HepG2 (cell line): Measurements from ENCODE around the gene PDCL3. TPM values are rescaled to one million over a fixed set of nuclear protein-coding genes. Genes with fewer than 3 reads are reported as not detected.

Source experiments
- ATAC-seq: fragments of 200-7000 bp; cut with Tn5 transposase; 3 replicates; pipeline ENCODE4 v1.9.1; 2020; ENCODE audit warnings: mild to moderate bottlenecking, moderate library complexity
- BruUV-seq: library from RNA; stranded (reverse); fragments of 400-500 nt; replicated peaks from 2 replicates; lab custom pipeline; 2021; lab: Mats Ljungman, UMichigan
- CTCF ChIA-PET: fragments of 300-600 bp; formaldehyde crosslinking; extraction: SDS; loops from one replicate; lab custom pipeline; 2021; ENCODE audit warnings: low total read pairs, inconsistent platforms, low intra/inter-chr PET ratio; lab: Yijun Ruan, JAX
- POLR2A ChIA-PET: fragments of 350-600 bp; sonication (Branson Sonifier 250); formaldehyde crosslinking; loops from one replicate; lab custom pipeline; 2020; ENCODE audit warnings: antibody characterized with exemption, inconsistent platforms; lab: Yijun Ruan, JAX
- DNase-seq: peaks from one replicate; pipeline ENCODE4 v3.0.0-alpha.2; 2015; ENCODE audit warnings: low spot score
- FAIRE-seq: peaks from 3 replicates; lab custom pipeline; 2011; peaks lifted over from hg19 to GRCh38; lab: Jason Lieb, UNC
- H2AFZ ChIP-seq: one replicate; pipeline ENCODE4 v1.6.1; 2011; ENCODE audit warnings: low read length, inconsistent platforms
- H3K27ac ChIP-seq: fragments of 300-600 bp; 3 replicates; pipeline ENCODE4 v1.8.0; 2011; ENCODE audit warnings: mixed run types, mild to moderate bottlenecking, mixed read lengths, low read length, inconsistent platforms; ENCODE audit not compliant: insufficient read depth; ENCODE audit errors: extremely low read length
- H3K27me3 ChIP-seq, 2 experiments: fragments of 200-600 bp in 1 of 2; 2 replicates in 1 of 2; 3 replicates in 1 of 2; pipeline versions ENCODE4 v1.6.0 to v1.8.0; 2011; ENCODE audit warnings: low read length in 2 of 2, mild to moderate bottlenecking in 2 of 2, moderate library complexity in 2 of 2, inconsistent platforms in 1 of 2; ENCODE audit not compliant: insufficient read depth in 2 of 2, control insufficient read depth in 1 of 2
- H3K36me3 ChIP-seq, 2 experiments: fragments of 200-600 bp in 1 of 2; replicated peaks in 1 of 2; 2 replicates in 1 of 2; 3 replicates in 1 of 2; pipeline versions ENCODE4 v1.5.1 to v1.8.0; 2011; ENCODE audit warnings: low read length in 2 of 2, inconsistent platforms in 1 of 2; ENCODE audit not compliant: insufficient read depth in 2 of 2, control insufficient read depth in 1 of 2
- H3K4me1 ChIP-seq: 2 replicates; pipeline ENCODE4 v1.5.1; 2012; ENCODE audit warnings: low read length, inconsistent platforms; ENCODE audit not compliant: insufficient read depth
- H3K4me2 ChIP-seq: 2 replicates; pipeline ENCODE4 v1.6.0; 2011; ENCODE audit warnings: low read depth, low read length, inconsistent platforms
- H3K4me3 ChIP-seq, 3 experiments: fragments of 200-600 bp in 1 of 3; sonication (generic), shearing (Covaris generic) in 1 of 3; replicated peaks in 1 of 3; 2 replicates each; pipeline ENCODE4 v1.5.1; 2011 to 2016; ENCODE audit warnings: low read length in 3 of 3, inconsistent platforms in 2 of 3, low read depth in 2 of 3, mild to moderate bottlenecking in 2 of 3, control low read depth in 1 of 3, mixed read lengths in 1 of 3; ENCODE audit not compliant: insufficient read depth in 1 of 3
- H3K79me2 ChIP-seq: one replicate; pipeline ENCODE4 v1.6.1; 2011; ENCODE audit warnings: low read length, inconsistent platforms; ENCODE audit not compliant: insufficient read depth
- H3K9ac ChIP-seq: 2 replicates; pipeline ENCODE4 v1.6.0; 2011; ENCODE audit warnings: mild to moderate bottlenecking, low read depth, low read length, inconsistent platforms; ENCODE audit not compliant: insufficient read depth
- H3K9me3 ChIP-seq: 2 replicates; pipeline ENCODE4 v1.5.1; 2012; ENCODE audit warnings: mild to moderate bottlenecking, low read length
- H4K20me1 ChIP-seq: 2 replicates; pipeline ENCODE4 v1.6.0; 2011; ENCODE audit warnings: inconsistent platforms, mild to moderate bottlenecking, low read length, moderate library complexity; ENCODE audit not compliant: insufficient read depth
- CEBPG ChIP-seq: IDR thresholded peaks from 2 replicates; pipeline ENCODE4 v1.6.1; 2016
- FOXK1 ChIP-seq: sonication (generic); formaldehyde crosslinking; IDR thresholded peaks from 2 replicates; pipeline ENCODE4 v1.4.0; 2020; ENCODE audit warnings: low read depth, missing genetic modification reagents, borderline replicate concordance
- HMGA1 ChIP-seq: sonication (generic); formaldehyde crosslinking; conservative IDR thresholded peaks from 2 replicates; pipeline ENCODE4 v1.4.0; 2020; ENCODE audit warnings: missing genetic modification reagents
- HNF4G ChIP-seq, 2 experiments: sonication (generic) in 1 of 2; formaldehyde crosslinking in 1 of 2; IDR thresholded peaks; 2 replicates each; pipeline versions ENCODE4 v1.4.0 to v1.6.1; 2011 to 2020; ENCODE audit warnings: borderline replicate concordance in 2 of 2, low read depth in 2 of 2, mild to moderate bottlenecking in 2 of 2, low read length in 1 of 2, missing genetic modification reagents in 1 of 2, moderate library complexity in 1 of 2
- NAIF1 ChIP-seq: sonication (generic); formaldehyde crosslinking; IDR thresholded peaks from 2 replicates; pipeline ENCODE4 v1.5.0; 2020; ENCODE audit warnings: mild to moderate bottlenecking, missing genetic modification reagents, borderline replicate concordance
- NFYC ChIP-seq: IDR thresholded peaks from 2 replicates; pipeline ENCODE4 v1.6.1; 2016; ENCODE audit warnings: missing genetic modification reagents, missing compliant biosample characterization
- RBFOX2 ChIP-seq: fragments of 200-400 bp; formaldehyde crosslinking; IDR thresholded peaks from 2 replicates; pipeline ENCODE4 v1.6.1; 2017; ENCODE audit warnings: low read depth, mild to moderate bottlenecking, low read length
- SAP130 ChIP-seq: IDR thresholded peaks from 2 replicates; pipeline ENCODE4 v1.6.1; 2016; ENCODE audit warnings: low read depth
- SP4 ChIP-seq: sonication (generic); formaldehyde crosslinking; IDR thresholded peaks from 2 replicates; pipeline ENCODE4 v1.8.1; 2023; ENCODE audit warnings: mild to moderate bottlenecking, missing genetic modification reagents
- SRF ChIP-seq: IDR thresholded peaks from 2 replicates; pipeline ENCODE4 v1.6.1; 2011; ENCODE audit warnings: mild to moderate bottlenecking, low read depth, low read length, moderate library complexity
- WGBS: methylation state at CpG from one replicate; pipeline ENCODE4 v1.1.6; 2017; ENCODE audit warnings: low lambda C conversion rate; 5-methylcytosine and 5-hydroxymethylcytosine counted together
- in situ Hi-C: cut with HindIII; loops from 2 replicates; pipeline ENCODE4 v1.10.0; 2017; ENCODE audit warnings: low pct_unique_long_range_greater_than_20kb; ENCODE audit not compliant: extremely low pct_ligation_motif_present
- intact Hi-C: fragments of 100-400 bp; cut with micrococcal nuclease; formaldehyde crosslinking; loops from one replicate; pipeline ENCODE4 v1.10.0; 2022; ENCODE audit not compliant: unreplicated experiment
- polyA plus RNA-seq, 8 experiments: library from polyadenylated mRNA; depleted of rRNA in 3 of 8; stranded (reverse) in 7 of 8; unstranded in 1 of 8; fragments of >200 nt; fragmentation: Illumina TruSeq in 4 of 8; extraction: Trizol in 4 of 8; gene quantifications; 2 replicates each; pipeline versions ENCODE4 v1.2.1 to v1.2.3, GENCODE V29; 2011 to 2016; ENCODE audit warnings: low read depth in 4 of 8, missing spikeins in 1 of 8, mixed read lengths in 1 of 8; ENCODE audit not compliant: insufficient read depth in 1 of 8
- total RNA-seq, 5 experiments: library from RNA; depleted of rRNA; stranded (reverse); fragments of >200 nt; fragmentation: Illumina TruSeq; extraction: Trizol; gene quantifications; 2 replicates each; pipeline ENCODE4 v1.2.3, GENCODE V29; 2016; ENCODE audit warnings: low read depth in 1 of 5
- TF ChIP-seq, protein P1 (sequence below): sonication (generic); formaldehyde crosslinking; IDR thresholded peaks from 2 replicates; pipeline ENCODE4 v1.8.0; 2022; ENCODE audit warnings: mild to moderate bottlenecking, missing genetic modification reagents, moderate library complexity
- TF ChIP-seq, protein P2 (sequence below): sonication (generic); formaldehyde crosslinking; conservative IDR thresholded peaks from 2 replicates; pipeline ENCODE4 v1.8.0; 2022; ENCODE audit warnings: low read depth, missing genetic modification reagents
- TF ChIP-seq, protein P3 (sequence below): sonication (generic); formaldehyde crosslinking; conservative IDR thresholded peaks from 2 replicates; pipeline ENCODE4 v1.8.0; 2022; ENCODE audit warnings: missing genetic modification reagents
- TF ChIP-seq, protein P4 (sequence below): sonication (generic); formaldehyde crosslinking; IDR thresholded peaks from 2 replicates; pipeline ENCODE4 v1.5.0; 2020; ENCODE audit warnings: missing genetic modification reagents, mild to moderate bottlenecking, borderline replicate concordance

Gene PDCL3
- total and polyA plus RNA-seq, 2 of the 13 experiments (the other 11 are each of a cell fraction or from before 2014, with no cell fraction given) = 14.4 to 24.4 TPM

DNA sequence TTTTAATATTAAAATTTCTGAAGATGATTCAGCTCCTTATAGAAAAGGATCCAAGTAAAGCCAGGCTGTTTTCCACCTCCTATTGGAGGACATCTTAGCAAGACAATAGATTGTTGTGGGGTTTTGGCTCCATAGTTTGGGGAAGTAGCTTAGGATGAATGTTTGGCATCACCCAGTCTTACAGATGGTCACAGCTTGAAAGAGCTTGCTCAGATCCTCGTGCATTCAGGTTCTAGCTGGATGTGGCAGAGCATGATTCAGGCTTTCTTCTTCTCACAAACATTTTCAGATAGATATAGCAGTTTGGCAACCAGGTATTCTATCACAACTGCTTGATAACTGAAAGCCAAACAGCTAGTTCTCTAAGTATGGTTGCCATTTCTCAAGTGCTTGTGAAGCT lies 23.6 kb upstream of the PDCL3 start (continued):
- TF ChIP-seq HNF4G (IDR thresholded peaks at IDR 0.05; ENCODE audit: borderline replicate concordance, low read depth, low read length) (no peak), HNF4G (CRISPR knock-in tag; IDR thresholded peaks at IDR 0.05; ENCODE audit: borderline replicate concordance, low read depth) (no peak), CEBPG (CRISPR knock-in tag) (no peak), RBFOX2 (no peak), SP4 (CRISPR knock-in tag) (no peak), HMGA1 (CRISPR knock-in tag) (no peak)
- TF ChIP-seq, protein P1, sequence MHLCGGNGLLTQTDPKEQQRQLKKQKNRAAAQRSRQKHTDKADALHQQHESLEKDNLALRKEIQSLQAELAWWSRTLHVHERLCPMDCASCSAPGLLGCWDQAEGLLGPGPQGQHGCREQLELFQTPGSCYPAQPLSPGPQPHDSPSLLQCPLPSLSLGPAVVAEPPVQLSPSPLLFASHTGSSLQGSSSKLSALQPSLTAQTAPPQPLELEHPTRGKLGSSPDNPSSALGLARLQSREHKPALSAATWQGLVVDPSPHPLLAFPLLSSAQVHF (CRISPR knock-in tag) = no peak
- TF ChIP-seq, protein P2, sequence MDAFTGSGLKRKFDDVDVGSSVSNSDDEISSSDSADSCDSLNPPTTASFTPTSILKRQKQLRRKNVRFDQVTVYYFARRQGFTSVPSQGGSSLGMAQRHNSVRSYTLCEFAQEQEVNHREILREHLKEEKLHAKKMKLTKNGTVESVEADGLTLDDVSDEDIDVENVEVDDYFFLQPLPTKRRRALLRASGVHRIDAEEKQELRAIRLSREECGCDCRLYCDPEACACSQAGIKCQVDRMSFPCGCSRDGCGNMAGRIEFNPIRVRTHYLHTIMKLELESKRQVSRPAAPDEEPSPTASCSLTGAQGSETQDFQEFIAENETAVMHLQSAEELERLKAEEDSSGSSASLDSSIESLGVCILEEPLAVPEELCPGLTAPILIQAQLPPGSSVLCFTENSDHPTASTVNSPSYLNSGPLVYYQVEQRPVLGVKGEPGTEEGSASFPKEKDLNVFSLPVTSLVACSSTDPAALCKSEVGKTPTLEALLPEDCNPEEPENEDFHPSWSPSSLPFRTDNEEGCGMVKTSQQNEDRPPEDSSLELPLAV (CRISPR knock-in tag) = no peak

DNA sequence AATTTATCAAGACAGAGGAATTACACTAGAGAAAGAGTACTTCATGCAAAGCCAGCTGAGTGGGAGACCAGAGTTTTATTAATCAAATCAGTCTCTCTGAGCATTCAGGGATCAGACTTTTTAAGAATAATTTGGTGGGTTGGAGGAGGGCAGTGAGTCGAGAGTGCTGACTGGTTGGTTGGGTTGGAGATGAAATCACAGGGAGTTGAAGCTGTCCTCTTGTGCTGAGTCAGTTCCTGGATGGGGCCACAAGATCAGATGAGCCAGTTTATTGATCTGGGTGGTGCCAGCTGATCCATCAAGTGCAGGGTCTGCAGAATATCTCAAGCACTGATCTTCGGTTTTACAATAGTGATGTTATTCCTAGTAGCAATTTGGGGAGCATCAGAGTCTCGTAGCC lies 21.4 kb upstream of the PDCL3 start:
- intact Hi-C loops (no loop called here), in situ Hi-C loops (no loop called here)
- Histone ChIP-seq H3K27me3 (peaks cover 0 to 3% of the 10 kb centered on the region in 2 experiments; a peak in 1 of 5 replicates), H3K79me2 (no peaks in the 10 kb centered on the region), H3K36me3 (no peaks in the 10 kb centered on the region), H3K4me1 (no peaks in the 10 kb centered on the region), H3K4me3 (no peak overlapping the region), H3K27ac (no peak overlapping the region), H3K4me2 (no peak overlapping the region), H3K9me3 (no peaks in the 10 kb centered on the region), H2AFZ (no peak overlapping the region), H4K20me1 (no peaks in the 10 kb centered on the region), H3K9ac (no peak overlapping the region)
- WGBS = 6% methylated on average over 3 of the region's 3 CpGs
- no peak for TF ChIP-seq FOXK1
- TF ChIP-seq, protein P3, sequence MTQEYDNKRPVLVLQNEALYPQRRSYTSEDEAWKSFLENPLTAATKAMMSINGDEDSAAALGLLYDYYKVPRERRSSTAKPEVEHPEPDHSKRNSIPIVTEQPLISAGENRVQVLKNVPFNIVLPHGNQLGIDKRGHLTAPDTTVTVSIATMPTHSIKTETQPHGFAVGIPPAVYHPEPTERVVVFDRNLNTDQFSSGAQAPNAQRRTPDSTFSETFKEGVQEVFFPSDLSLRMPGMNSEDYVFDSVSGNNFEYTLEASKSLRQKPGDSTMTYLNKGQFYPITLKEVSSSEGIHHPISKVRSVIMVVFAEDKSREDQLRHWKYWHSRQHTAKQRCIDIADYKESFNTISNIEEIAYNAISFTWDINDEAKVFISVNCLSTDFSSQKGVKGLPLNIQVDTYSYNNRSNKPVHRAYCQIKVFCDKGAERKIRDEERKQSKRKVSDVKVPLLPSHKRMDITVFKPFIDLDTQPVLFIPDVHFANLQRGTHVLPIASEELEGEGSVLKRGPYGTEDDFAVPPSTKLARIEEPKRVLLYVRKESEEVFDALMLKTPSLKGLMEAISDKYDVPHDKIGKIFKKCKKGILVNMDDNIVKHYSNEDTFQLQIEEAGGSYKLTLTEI (CRISPR knock-in tag) = no peak
- no peak for TF ChIP-seq SAP130
- no peak for TF ChIP-seq NFYC (CRISPR knock-in tag)
- no peak for TF ChIP-seq NAIF1
- TF ChIP-seq, protein P4, sequence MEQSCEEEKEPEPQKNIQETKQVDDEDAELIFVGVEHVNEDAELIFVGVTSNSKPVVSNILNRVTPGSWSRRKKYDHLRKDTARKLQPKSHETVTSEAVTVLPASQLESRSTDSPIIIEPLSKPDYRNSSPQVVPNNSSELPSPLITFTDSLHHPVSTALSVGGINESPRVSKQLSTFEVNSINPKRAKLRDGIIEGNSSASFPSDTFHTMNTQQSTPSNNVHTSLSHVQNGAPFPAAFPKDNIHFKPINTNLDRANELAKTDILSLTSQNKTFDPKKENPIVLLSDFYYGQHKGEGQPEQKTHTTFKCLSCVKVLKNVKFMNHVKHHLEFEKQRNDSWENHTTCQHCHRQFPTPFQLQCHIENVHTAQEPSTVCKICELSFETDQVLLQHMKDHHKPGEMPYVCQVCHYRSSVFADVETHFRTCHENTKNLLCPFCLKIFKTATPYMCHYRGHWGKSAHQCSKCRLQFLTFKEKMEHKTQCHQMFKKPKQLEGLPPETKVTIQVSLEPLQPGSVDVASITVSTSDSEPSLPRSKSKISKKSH (CRISPR knock-in tag) = no peak
- no peak for TF ChIP-seq SRF
- no peak for DNase-seq
- no TSS peak for BruUV-seq
- no peak for ATAC-seq
- FAIRE-seq = no peak
- CTCF ChIA-PET = no interaction called here
- POLR2A ChIA-PET = no interaction called here
